PFSK-1 (cell line): ENCODE data around the gene RFX2.

Experiments
- FOXP2 ChIP-seq: optimal IDR thresholded peaks from 2 replicates; pipeline ENCODE3; 2011; ENCODE audit warnings: borderline replicate concordance, control low read depth, inconsistent platforms; ENCODE audit not compliant: insufficient read depth; ENCODE audit errors: extremely low read length, extremely low read depth
- POLR2AphosphoS5 ChIP-seq: IDR thresholded peaks from 2 replicates; pipeline ENCODE4 v1.6.1; 2012; ENCODE audit warnings: low read depth, mild to moderate bottlenecking, control low read depth, low read length, moderate library complexity
- REST ChIP-seq, 2 experiments: IDR thresholded peaks; 2 replicates each; pipeline versions ENCODE4 v1.6.1 to v1.8.0; 2011 to 2012; ENCODE audit warnings: low read depth in 2 of 2, low read length in 2 of 2, control low read depth in 1 of 2, inconsistent platforms in 1 of 2, mild to moderate bottlenecking in 1 of 2, moderate library complexity in 1 of 2; ENCODE audit not compliant: insufficient read depth in 1 of 2
- SIN3A ChIP-seq: IDR thresholded peaks from 2 replicates; pipeline ENCODE4 v1.6.1; 2012; ENCODE audit warnings: mild to moderate bottlenecking, low read length, moderate library complexity, borderline replicate concordance; ENCODE audit not compliant: insufficient read depth
- TAF1 ChIP-seq: IDR thresholded peaks from 2 replicates; pipeline ENCODE4 v1.6.1; 2012; ENCODE audit warnings: low read length, control low read depth, borderline replicate concordance; ENCODE audit not compliant: insufficient read depth

Gene RFX2

GRCh38 chr19:5988517-5989387, 121.5 kb downstream of the RFX2 start:
- TF ChIP-seq REST (IDR thresholded peaks at IDR 0.05; ENCODE audit: insufficient read depth in 1 of 2, low read depth in 2 of 2, low read length in 2 of 2) (no peak), TAF1 (no peak), FOXP2 (no peak), SIN3A (no peak), POLR2AphosphoS5 (no peak)

GRCh38 chr19:5987077-5987818, 123.1 kb downstream of the RFX2 start:
- TF ChIP-seq REST (IDR thresholded peaks at IDR 0.05; ENCODE audit: insufficient read depth in 1 of 2, low read depth in 2 of 2, low read length in 2 of 2) (no peak), TAF1 (no peak), POLR2AphosphoS5 (no peak), FOXP2 (no peak), SIN3A (no peak)

GRCh38 chr19:5985098-5985783, 125.1 kb downstream of the RFX2 start:
- TF ChIP-seq REST (IDR thresholded peaks at IDR 0.05; ENCODE audit: insufficient read depth in 1 of 2, low read depth in 2 of 2, low read length in 2 of 2), result no peak
- no peak for TF ChIP-seq TAF1

GRCh38 chr19:5984600-5984999, 125.7 kb downstream of the RFX2 start:
- TF ChIP-seq POLR2AphosphoS5 (no peak), TAF1 (no peak), SIN3A (no peak), REST (IDR thresholded peaks at IDR 0.05; ENCODE audit: insufficient read depth in 1 of 2, low read depth in 2 of 2, low read length in 2 of 2) (no peak), FOXP2 (no peak)
